ENCODE measurements around the gene ZDHHC3. TPM values are rescaled to one million over a fixed set of nuclear protein-coding genes. Genes with fewer than 3 reads are reported as not detected.

The ZDHHC3 gene
- total and polyA plus RNA-seq, 2 donors (not counting 1 experiment from before 2014, with no cell fraction given): 37.2 to 52.6 TPM

DNA sequence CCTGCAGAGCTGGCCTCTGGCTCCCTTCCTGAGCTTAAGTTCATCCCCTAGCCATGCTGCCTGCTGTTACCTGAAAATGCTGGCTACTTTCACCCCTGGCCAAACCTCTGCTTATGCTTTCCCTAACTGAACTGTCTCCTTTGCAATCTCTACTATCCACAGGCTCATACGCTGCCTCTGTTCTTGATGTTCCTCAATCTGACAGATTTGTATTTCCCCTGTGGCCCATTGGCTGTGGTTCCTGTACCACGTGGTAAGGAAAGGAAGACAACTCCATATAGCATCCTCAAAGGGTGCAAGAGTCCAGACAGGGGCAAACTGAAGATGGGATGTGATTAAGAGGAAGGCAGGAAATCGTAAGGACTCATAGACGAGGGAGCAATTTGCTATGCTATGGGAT is 68.4 kb downstream of the ZDHHC3 start:
- Histone ChIP-seq H2AFZ (ENCODE audit: insufficient read depth, low read depth, low read length, poor library complexity, severe bottlenecking) (no peak overlapping the region), H3K4me1 (ENCODE audit: control insufficient read depth in 2 of 2, insufficient read depth in 2 of 2, low read length in 2 of 2) (no peaks in the 10 kb centered on the region), H3K9ac (ENCODE audit: low read length) (no peak overlapping the region), H3K79me2 (ENCODE audit: control insufficient read depth, insufficient read depth, low read length) (no peaks in the 10 kb centered on the region), H3K4me2 (replicated peaks; ENCODE audit: low read depth, low read length, poor library complexity, severe bottlenecking) (no peak overlapping the region), H3K9me3 (ENCODE audit: control extremely low read depth in 1 of 3, control insufficient read depth in 2 of 3, insufficient read depth in 1 of 3, low read length in 2 of 3) (peaks cover 0 to 10% (median 3%) of the 10 kb centered on the region in 3 donors), H4K20me1 (ENCODE audit: control insufficient read depth, insufficient read depth, low read length, poor library complexity, severe bottlenecking) (no peaks in the 10 kb centered on the region), H3K36me3 (replicated peaks in 1 of 2; ENCODE audit: control extremely low read depth in 1 of 2, control insufficient read depth in 1 of 2, extremely low read depth in 1 of 2, insufficient read depth in 2 of 2, low read length in 1 of 2) (no peaks in the 10 kb centered on the region), H3K27ac (ENCODE audit: low read length in 2 of 2) (no peak overlapping the region), H3K4me3 (ENCODE audit: control extremely low read depth in 1 of 5, extremely low read depth in 1 of 5, insufficient read depth in 1 of 5, low read depth in 2 of 5, low read length in 4 of 5) (no peak overlapping the region), H3K27me3 (replicated peaks in 1 of 4; ENCODE audit: control extremely low read depth in 1 of 4, control insufficient read depth in 3 of 4, insufficient read depth in 4 of 4, low read length in 3 of 4) (peaks cover 0 to 17% (median 6%) of the 10 kb centered on the region in 4 experiments)
- Mint-ChIP-seq H3K9me3 (ENCODE audit: insufficient read depth) (no peaks in the 10 kb centered on the region), H3K4me1 (no peaks in the 10 kb centered on the region), H3K27me3 (peaks cover 30% of the 10 kb centered on the region), H3K27ac (no peak overlapping the region), H3K4me3 (no peak overlapping the region)
- WGBS (ENCODE audit: insufficient coverage): 100% methylated on average over 1 of the region's 4 CpGs
- intact Hi-C loops (cut with micrococcal nuclease): no loop called here
- ChIA-PET POLR2A (no interaction called here), CTCF (interaction anchor here (2.1 kb wide), 1 partner anchor 374 kb away, joined by 8 read pairs; no protein-coding TSS in a partner anchor)
- no peak for DNase-seq
- TF ChIP-seq, protein P1, sequence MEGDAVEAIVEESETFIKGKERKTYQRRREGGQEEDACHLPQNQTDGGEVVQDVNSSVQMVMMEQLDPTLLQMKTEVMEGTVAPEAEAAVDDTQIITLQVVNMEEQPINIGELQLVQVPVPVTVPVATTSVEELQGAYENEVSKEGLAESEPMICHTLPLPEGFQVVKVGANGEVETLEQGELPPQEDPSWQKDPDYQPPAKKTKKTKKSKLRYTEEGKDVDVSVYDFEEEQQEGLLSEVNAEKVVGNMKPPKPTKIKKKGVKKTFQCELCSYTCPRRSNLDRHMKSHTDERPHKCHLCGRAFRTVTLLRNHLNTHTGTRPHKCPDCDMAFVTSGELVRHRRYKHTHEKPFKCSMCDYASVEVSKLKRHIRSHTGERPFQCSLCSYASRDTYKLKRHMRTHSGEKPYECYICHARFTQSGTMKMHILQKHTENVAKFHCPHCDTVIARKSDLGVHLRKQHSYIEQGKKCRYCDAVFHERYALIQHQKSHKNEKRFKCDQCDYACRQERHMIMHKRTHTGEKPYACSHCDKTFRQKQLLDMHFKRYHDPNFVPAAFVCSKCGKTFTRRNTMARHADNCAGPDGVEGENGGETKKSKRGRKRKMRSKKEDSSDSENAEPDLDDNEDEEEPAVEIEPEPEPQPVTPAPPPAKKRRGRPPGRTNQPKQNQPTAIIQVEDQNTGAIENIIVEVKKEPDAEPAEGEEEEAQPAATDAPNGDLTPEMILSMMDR (IDR thresholded peaks at IDR 0.05): no peak
- ATAC-seq (ENCODE audit: low read depth): no peak

GRCh38 chr3:44906997-44907396 is 69.0 kb downstream of the ZDHHC3 start:
- intact Hi-C loops (cut with micrococcal nuclease): no loop called here
- H3K27ac Mint-ChIP-seq: no peak overlapping the region
- ATAC-seq (ENCODE audit: low read depth) (no peak), DNase-seq (no peak)
- no peak overlapping the region for H2AFZ ChIP-seq (ENCODE audit: insufficient read depth, low read depth, low read length, poor library complexity, severe bottlenecking)
- no peak overlapping the region for H3K9ac ChIP-seq (ENCODE audit: low read length)
- no peak overlapping the region for H3K4me3 Mint-ChIP-seq
- H3K27ac ChIP-seq (ENCODE audit: low read length in 2 of 2): no peak overlapping the region
- H3K27me3 Mint-ChIP-seq: peaks cover 32% of the 10 kb centered on the region
- peaks cover 0 to 10% (median 3%) of the 10 kb centered on the region in 3 donors for H3K9me3 ChIP-seq (ENCODE audit: control extremely low read depth in 1 of 3, control insufficient read depth in 2 of 3, insufficient read depth in 1 of 3, low read length in 2 of 3)
- no peak overlapping the region for H3K4me3 ChIP-seq (ENCODE audit: control extremely low read depth in 1 of 5, extremely low read depth in 1 of 5, insufficient read depth in 1 of 5, low read depth in 2 of 5, low read length in 4 of 5)
- H3K4me2 ChIP-seq (replicated peaks; ENCODE audit: low read depth, low read length, poor library complexity, severe bottlenecking): no peak overlapping the region
- no peaks in the 10 kb centered on the region for H3K79me2 ChIP-seq (ENCODE audit: control insufficient read depth, insufficient read depth, low read length)
- H3K9me3 Mint-ChIP-seq (ENCODE audit: insufficient read depth): no peaks in the 10 kb centered on the region
- CTCF ChIA-PET: no interaction called here
- H3K4me1 Mint-ChIP-seq: no peaks in the 10 kb centered on the region
- H3K27me3 ChIP-seq (replicated peaks in 1 of 4; ENCODE audit: control extremely low read depth in 1 of 4, control insufficient read depth in 3 of 4, insufficient read depth in 4 of 4, low read length in 3 of 4): peaks cover 0 to 17% (median 6%) of the 10 kb centered on the region in 4 experiments
- no peak for TF ChIP-seq EZH2 (IDR thresholded peaks at IDR 0.05; ENCODE audit: borderline replicate concordance, insufficient read depth, low read depth, low read length, poor library complexity, severe bottlenecking)
- TF ChIP-seq, protein P1 (IDR thresholded peaks at IDR 0.05): no peak
- no peaks in the 10 kb centered on the region for H3K4me1 ChIP-seq (ENCODE audit: control insufficient read depth in 2 of 2, insufficient read depth in 2 of 2, low read length in 2 of 2)
- H3K36me3 ChIP-seq (replicated peaks in 1 of 2; ENCODE audit: control extremely low read depth in 1 of 2, control insufficient read depth in 1 of 2, extremely low read depth in 1 of 2, insufficient read depth in 2 of 2, low read length in 1 of 2): no peaks in the 10 kb centered on the region
- POLR2A ChIA-PET: no interaction called here
- 90% methylated on average over 2 of the region's 4 CpGs for WGBS (ENCODE audit: insufficient coverage)
- H4K20me1 ChIP-seq (ENCODE audit: control insufficient read depth, insufficient read depth, low read length, poor library complexity, severe bottlenecking): no peaks in the 10 kb centered on the region
